Activated naive CD4-positive, alpha-beta T cell treated with Interleukin-2 at 50 U/mL for 16 hours (primary cell): ENCODE data around the gene AOAH.

Source experiments
- DNase-seq: peaks from one replicate; pipeline ENCODE4 v3.0.0-alpha.2; 2020

Gene AOAH

DNA sequence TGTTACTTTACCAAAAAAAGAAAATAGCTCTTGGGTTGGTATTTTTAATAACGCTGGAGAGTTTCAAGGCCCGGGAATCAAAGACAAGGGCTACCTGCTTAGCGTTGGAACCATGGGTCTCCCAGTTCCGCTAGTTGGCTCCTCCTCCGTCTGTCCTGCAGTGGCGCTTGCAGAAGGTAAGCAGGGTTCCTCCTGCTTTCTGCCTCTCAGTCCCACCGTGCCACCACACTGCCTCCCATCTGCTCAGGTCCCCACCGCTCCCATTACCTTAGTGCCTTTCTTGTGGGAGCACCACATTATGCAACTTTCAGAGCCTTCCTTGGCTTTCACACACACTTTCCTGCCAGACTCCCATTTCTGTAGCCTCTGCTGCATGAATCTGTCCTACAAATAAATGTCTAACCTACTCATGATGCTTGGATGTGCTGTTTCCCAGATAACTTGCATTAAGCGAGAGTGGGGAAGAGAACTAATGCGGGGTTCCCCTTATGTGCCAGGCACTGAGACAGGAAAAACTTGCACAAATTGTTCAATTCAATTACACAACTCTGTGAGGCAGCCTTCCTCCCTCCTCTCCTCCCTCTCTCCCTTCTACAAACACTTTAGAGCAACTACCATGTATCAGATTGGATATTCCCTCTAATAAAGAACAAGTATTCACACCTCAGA, 124.5 kb downstream of the AOAH start:
- DNase-seq = no peak

DNA sequence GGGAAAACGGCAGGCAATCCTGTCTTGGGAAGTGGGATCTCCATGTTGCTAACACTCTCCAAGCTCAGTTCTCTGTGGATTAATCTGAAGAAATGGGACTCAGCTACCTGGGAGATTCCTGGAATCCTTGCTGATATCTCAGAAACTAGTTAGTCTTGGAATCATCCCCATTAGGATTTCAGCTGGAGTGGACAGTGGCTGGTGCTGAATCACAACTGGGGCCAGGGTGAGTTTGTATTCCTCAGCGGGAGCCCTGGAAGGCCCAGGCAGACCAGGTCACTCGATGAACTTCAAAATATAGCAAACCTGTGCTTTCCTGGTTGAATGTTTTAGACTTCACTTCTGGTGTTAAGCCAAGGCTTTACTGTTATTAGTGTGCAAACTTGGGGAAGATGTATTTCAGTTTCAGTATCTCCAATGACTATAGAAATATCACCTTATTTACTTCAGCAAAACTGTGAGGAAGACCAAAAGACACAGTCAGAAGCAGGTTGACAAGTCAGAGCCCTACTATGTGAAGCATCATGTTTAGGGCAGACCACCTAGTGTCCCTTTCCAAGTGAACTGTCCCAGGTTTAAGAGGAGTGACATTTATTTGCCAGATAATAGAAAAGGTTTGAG, 126.1 kb downstream of the AOAH start:
- DNase-seq = no peak

DNA sequence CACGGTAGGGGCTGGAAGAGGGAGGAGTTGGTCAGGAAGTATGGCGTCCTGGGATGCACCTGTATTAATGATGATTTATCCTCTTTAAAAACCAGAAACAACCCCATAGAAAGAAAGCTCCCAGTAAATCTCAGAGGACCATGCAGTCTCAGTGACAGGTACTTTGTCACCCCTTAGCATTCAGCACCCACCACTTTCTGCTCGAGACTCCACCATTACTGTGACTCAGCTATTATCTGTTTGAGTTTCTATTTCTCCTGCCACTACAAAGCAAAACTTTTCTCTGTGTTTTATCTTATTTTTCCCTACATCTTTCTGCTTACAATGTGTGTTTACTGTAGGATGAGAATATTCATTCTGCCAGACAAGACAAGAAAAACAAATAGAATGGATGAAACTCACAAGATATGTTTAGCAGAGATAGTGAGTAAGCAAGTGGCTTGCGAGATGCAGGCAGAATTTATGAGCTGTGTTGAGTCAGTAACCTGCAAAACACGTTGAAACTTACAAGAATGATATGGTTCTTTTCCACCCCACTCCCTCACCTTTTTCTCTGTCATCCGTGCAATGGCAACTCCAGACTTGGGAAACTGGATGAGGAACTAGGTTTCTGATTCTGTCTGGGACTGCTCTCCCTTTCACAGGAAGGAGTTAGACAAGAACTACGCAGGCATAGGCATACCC, 127.1 kb downstream of the AOAH start:
- no peak for DNase-seq

DNA sequence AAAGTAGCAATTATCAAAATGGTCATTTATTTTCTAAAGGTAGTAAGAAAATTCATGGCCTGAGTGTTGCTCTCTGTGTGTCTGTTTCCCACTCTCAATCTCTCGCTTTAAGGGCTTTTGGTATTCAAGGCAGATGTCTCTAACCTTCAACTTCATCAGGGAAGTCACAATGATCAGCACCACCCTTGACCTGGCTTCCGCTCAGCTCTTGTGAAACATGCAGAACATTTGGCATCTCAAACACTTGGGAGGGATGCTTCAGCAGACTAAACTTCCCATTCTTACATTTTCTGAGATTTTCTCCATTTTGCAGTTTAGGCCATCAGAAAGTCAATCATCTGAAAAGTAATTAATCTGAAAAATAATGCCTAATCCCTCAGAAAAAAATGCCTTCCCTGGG, 129.8 kb downstream of the AOAH start:
- DNase-seq = no peak

DNA sequence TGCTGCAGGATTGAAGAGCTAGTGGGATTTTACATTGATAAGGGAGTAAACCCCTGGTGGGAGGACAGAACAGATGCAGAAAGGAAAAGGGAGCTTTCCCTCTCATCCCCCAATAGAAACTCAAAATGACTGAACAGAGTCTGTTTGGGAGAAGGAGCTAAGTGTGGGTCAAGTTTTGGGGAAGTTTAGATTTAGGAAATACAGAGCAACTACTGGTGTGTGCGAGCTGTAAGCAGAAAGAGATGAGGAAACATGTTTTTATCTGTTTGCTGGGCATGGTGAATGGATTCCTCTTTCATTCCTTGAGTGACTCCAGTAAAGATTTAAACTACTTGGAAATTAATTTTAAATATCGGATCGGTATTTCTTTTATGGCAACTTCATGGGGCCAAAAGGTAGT, 132.7 kb downstream of the AOAH start:
- no peak for DNase-seq

DNA sequence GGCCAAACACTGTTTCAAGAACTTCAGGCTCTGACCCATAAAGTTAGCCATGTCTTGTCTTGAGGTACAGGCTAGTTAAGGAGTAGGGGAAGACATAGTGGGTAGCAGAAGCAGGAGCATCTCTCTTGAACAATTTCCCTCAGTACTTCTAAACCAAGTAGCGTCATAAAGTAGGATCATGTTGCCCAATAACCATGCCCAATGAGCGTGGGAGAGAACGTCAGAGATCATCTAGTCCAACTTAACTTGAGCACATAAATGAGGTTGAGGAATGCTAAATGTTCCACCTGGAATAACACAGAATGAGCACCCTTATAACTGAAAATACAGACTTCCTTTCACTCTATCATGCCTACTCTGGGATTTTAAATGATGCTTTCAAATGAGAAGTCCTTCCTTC, 134.9 kb downstream of the AOAH start:
- DNase-seq = no peak

DNA sequence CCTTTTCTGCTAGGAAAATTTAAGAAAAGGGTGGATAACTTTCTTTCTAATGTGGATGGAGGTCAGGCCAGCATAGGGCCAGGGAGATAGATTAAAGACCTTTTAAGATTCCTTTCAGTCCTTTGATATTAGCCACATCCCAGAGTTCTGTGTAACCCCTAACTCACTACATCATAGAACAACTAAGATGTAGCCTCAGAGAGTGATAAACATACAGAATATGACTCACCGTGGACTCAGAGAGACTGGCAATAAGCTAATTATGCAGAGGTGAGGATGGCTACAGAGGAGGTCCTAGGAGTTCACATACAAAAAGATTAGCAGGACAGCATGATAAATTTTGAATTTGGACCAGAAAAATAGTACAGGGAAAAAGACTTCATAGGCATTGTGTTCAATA, 141.0 kb downstream of the AOAH start:
- no peak for DNase-seq

DNA sequence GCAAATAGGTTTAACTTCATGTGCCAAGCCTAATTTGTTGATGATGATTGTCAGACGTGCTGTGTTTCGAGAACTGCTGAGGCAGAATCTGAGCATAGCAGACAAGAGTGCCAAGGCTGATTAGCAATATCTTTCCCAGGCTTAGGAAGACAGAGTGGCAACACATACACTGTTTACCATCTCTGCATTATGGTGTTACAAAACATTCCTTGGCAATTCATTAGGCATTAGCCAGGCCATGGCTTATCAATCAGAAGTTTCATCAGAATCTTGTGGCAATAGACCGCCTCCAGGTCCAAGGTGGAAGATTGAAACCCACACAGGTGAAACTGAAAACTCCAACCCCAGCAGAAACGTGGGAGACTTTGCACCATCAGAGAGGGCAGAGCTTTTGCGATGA, 148.5 kb downstream of the AOAH start:
- no peak for DNase-seq

DNA sequence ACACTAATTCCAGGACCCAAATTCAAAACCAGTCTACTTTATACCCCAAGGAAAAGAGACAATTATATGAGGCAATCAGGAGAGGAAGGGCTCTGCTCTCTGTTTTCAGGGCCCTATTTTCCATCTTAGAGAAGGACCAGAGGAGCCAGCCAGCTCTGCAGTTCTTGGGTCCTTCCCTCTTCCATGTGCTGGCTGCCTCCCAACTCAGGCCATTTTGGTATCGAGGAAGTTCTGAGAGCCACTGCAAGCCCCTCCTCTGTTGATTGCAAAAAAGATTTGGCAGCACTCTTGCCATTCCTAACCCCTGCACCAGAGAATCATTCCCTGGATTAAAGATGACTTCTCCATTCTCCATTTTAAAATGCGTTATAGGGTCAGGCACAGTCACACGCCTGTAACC, 151.2 kb downstream of the AOAH start:
- no peak for DNase-seq

DNA sequence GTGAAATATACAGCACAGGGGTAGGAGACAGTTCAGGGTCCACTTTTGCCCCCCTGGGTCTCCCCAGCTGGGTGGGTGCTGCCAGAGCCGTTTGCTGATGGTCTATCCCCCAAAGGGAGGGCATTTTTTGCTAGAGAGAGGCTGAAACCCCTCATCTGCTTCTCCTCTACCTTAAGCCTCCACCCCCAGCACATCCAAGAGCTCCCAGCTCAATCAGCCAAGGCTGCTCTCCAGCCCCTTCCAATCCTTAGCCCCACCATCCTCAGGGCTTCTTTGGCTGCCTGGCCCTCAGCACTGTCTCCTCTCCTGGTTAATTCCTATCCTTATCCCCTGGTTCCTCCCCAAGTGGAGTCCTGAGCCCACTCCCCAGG, 153.1 kb downstream of the AOAH start:
- no peak for DNase-seq

DNA sequence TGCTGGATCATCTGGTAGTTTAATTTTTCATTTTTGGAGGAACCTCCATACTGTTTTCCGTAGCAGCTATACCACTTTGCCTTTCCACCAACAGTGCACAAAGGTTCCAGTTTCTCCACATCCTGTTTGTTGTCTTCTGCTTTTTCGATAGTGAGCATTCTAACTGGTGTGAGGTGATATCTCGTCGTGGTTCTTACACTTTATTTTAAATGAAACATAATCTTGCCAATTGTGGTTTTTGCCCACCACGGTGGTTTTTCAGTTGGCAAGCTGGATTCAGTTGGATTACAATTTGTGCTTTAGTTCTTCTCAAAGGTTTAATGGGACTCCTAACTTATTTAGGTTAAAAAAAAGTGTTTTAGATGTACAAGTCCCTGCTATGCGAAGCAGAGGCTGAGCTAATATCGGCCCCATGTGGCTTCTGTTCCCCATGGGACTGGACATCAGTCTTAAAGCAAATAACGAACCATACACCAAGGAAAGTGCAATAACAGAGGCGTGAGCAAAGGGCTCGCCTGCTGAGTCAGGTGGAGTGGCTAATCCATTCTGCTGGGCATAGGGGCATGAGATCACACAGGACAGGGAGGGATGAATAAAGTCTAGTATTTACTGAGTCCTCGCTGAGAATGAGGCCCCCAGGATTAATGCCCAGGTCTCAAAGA, 153.6 kb downstream of the AOAH start:
- no peak for DNase-seq

DNA sequence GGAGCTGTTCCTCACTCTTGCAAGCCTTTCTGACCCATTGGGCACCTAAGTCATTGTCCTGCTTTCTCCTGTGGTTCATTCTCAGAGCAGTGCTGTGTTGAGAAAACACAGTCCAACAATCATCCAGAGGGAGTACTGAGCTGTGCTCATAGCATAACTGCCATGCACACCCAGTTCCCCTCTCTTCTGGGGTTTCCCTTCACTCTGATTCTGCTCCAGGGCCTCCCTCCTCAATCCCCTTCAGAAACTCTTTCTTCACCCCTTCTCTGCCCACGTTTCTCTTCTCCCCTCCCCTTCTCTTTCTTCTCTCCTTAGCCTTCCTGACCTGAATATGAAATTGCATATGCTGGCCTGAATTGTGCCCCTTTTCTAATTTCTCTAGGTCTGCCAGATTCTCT, 155.8 kb downstream of the AOAH start:
- DNase-seq = no peak

DNA sequence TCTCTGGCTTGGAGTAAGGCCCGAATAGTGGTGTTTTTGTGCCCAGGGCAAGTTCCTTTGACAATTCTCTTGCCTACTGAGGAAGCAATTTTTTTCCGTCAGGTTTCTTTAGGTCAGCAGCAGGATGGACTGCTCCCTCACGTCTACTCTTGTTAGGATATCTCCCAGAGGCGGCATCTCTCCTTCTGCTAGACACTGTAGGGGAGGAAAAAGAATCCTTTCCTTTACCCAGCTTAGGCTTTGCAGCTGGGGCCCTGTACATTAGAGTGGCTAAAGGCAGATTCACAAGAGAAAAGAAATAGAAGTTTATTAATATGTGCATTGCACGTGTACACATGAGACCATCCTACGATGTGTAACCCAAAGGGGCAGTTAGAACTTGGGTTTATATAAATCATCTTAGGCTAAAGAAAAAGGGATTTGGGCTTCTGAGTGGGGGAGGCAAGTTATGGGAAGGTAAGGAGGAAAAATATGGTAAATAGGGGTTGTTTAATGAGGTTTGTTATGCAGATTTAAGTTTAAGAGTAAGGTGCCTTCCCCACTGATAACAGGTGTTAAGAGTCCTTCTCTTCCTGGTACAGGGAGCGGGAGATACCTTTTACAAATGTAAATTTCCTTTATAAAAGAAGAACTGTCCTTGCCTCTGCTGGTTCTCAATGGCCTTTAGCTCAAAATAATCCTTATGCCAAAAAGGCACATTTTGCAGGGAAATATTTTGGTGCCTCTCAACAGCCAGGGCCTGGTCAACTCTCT, 156.4 kb downstream of the AOAH start:
- no peak for DNase-seq

DNA sequence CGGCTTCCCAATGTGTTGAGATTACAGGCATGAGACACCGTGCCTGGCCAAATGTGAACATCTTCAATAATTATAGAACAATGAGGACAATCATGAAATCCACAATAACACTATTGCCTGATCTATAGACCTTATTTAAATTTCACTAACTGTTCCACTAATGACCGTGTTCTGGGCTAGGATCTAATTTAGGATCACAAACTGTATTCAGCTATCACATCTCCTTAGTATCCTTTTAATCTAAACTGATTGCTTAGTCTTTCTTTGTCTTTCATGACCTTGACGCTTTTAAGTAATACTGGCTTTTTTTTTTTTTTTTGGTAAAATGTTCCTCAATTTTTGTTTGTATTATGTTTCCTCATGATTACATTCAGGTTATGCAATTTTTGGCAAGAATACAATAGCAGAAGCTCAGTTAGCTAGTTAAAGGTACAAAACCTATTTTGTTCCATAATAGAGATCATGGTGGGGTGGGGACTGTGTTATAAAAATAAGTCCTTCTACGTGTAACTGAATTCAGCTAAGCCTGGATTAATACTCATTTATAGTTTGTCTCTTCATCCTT, 158.4 kb downstream of the AOAH start:
- no peak for DNase-seq

DNA sequence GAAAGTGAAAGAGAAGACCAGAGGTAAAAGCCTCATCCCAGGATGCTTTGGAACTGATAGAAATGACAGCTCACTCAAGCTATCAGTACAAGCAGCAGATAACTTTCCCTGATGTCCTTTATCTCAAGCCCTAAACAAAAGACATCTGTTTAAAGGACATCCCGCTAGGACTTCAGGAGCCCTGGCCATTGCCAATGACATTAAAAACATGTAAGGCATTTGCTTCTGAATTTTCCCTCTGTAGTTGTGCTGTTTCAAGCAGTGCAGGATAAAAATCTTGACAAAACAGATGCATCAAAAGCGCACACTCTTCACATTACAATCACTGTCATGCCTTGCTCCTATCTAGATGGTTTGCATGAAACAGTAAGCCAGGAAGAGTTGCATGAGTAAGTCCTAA, 159.8 kb downstream of the AOAH start:
- no peak for DNase-seq

DNA sequence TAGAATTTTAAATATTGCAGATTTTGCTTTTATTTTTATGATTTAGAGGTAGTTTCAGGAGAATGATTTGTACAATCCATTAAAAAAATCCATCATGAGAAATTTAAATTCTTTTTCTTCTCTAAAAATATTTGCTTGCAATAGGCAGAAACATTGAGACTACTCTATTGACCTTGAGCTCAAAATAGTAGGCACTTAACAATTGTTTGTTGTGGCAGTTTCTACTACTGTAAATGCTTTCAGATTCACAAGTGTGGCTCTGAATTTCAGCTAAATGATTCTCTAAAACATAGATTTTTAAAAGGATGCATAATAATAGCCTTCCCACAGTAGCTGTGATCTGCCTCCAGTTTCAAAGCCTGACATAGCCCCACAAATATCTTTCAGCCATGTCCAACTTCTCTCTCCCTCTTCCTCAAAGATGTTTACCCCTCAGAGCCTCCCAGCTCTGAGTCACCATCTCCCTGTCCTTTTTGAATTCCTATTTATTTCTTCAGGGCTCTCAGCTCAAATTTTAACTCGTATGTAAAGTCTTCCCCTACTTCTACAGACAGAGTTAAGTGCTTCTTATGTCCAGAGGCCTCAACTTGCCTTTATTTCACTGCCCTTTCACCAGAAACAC, 160.5 kb downstream of the AOAH start:
- DNase-seq = no peak

DNA sequence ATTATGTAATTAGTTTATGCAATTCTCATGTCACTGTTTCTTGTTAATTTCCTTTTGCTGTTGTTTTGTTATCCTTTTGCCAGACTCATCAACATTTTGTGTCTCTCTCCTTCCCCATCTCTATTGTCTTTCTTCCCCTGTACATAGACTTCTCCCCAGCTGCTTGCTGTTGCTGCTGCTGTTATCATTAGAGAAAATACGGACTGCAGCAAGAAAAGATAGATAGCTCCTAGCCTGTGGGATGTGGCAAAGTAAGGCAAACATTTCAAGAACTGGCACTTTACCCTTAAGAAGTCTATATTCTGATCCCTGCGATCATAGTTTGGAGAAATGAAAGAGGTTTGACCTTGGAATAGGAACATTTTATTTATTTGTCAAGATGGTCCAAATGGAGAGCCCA, 162.2 kb downstream of the AOAH start:
- no peak for DNase-seq

DNA sequence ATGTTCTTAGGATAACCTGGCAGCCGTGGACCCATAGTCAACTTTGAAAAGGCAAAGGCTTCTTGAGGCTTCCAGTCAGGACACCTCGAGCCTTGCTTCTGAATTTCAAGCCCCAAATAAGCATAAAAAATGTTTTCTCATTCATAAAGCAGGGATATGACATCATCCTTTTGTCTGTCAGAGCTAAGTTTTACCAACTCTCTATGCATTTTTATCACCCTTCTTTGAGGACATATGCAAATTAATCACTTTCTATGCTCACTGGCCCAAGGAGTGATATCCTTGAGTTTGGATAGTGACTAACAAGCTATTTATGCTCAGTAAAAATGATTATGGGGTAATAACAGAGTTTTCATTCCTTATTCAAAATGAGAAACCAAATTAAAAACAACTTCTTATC, 175.3 kb downstream of the AOAH start:
- no peak for DNase-seq

DNA sequence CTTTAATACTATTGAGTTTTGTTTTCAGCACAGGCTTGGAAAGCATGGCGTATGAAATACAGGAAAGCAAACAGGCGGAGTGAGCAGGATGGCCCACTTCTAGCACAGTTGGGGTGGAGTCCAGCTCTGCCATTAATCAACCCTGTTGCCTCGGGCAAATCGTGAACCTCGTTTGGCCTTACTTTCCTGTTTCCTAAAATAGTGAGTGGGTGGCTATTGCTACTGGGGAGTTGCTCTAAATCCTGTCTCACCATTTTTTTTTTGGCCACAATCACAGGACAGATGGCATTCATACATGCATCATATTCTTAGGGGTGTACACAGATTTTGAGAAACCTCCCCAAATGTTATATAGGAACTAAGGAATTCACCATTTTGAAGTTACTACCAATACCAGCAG, 176.9 kb downstream of the AOAH start:
- no peak for DNase-seq

DNA sequence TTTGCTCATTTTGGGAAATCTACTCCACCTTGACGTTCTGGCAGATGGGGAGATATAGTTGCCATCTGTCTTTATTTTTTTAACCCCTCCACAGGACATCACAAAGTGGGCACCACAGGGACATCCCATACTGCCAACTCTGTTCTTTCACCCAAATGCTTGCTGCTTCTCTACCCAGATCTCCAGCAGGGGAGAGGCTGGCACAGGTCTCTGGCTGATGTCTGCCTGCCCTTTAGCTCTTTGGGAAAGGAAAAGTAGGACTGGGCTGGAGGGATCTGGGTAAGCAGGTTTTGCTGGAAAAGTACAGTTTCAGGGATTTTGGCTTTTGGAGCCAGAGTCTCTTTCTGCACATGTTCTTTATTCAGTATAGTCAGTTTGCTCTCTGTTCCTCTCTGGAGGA, 178.0 kb downstream of the AOAH start:
- no peak for DNase-seq

DNA sequence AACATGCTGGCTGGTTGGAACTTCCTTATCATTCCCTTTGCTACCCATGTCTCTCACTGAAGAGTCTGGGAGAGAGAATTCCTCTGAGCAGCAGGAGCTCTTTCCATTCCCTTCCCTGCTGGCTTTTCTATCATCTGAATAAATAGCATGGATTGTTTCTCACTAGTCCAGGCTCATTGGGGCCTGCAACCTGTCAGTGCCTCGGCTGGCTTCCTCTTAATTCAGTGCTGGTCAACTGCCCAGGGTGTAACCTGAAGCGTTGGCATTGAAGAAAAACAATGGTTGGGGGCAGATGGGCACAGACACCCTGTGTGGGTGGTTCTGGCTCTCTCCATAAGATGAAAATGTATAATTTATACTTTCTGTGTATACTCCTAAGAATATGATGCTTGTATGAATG, 179.0 kb downstream of the AOAH start:
- DNase-seq = no peak

DNA sequence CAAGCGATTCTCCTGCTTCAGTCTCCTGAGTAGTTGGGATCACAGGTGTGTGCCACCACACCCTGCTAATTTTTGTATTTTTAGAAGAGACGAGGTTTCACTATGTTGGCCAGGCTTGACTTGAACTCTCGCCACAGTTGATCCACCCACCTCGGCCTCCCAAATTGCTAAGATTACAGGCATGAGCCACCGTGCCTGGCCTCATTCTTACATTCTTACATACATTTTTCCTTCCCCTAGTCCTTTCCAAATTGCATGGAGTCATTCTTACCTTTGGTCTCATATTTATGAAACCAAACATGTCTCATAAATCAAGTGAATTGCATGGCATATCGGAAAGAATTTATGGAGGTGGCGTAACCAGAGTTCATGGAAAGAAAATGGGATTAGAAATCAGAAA, 186.2 kb downstream of the AOAH start:
- no peak for DNase-seq
